Astrocyte of the cerebellum (primary cell): ENCODE data around the gene PPP3CB.

ENCODE experiments used
- DNase-seq: peaks from one replicate; pipeline ENCODE4 v3.0.0-alpha.2; 2011; ENCODE audit warnings: low read depth
- H3K4me3 ChIP-seq: 2 replicates; pipeline ENCODE4 v1.5.1; 2011; ENCODE audit warnings: mild to moderate bottlenecking, low read depth, low read length, moderate library complexity
- in situ Hi-C: cut with HindIII; loops from 2 replicates; pipeline ENCODE4 v1.10.0; 2017; ENCODE audit warnings: low sequenced_read_pairs
- TF ChIP-seq, protein P1 (sequence below): IDR thresholded peaks from 2 replicates; pipeline ENCODE4 v1.5.1; 2012; ENCODE audit warnings: low read length, low read depth, moderate library complexity, mild to moderate bottlenecking; ENCODE audit errors: missing control alignments

Gene PPP3CB

DNA sequence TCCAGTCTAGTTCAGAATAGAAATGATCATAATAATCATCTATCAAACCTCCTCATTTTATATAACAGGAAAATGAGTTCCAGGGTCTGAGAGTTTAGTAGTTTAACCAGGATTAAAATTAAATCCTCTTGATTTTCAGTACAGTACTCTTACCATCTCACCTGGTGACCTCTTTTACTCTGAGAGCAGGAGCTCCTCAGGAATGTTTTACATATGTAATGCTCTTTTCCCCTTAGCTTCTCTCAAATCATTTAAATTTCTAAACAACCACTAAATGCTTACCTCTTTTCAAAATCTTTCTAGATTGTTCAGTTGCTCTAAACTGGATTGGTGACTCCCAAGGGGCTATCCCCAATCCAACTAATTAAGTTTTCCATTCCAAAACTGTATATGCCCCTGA, 10.2 kb upstream of the PPP3CB start:
- TF ChIP-seq, protein P1, sequence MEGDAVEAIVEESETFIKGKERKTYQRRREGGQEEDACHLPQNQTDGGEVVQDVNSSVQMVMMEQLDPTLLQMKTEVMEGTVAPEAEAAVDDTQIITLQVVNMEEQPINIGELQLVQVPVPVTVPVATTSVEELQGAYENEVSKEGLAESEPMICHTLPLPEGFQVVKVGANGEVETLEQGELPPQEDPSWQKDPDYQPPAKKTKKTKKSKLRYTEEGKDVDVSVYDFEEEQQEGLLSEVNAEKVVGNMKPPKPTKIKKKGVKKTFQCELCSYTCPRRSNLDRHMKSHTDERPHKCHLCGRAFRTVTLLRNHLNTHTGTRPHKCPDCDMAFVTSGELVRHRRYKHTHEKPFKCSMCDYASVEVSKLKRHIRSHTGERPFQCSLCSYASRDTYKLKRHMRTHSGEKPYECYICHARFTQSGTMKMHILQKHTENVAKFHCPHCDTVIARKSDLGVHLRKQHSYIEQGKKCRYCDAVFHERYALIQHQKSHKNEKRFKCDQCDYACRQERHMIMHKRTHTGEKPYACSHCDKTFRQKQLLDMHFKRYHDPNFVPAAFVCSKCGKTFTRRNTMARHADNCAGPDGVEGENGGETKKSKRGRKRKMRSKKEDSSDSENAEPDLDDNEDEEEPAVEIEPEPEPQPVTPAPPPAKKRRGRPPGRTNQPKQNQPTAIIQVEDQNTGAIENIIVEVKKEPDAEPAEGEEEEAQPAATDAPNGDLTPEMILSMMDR: no peak
- in situ Hi-C loops: no loop called here
- DNase-seq: no peak
- no peak overlapping the region for H3K4me3 ChIP-seq

DNA sequence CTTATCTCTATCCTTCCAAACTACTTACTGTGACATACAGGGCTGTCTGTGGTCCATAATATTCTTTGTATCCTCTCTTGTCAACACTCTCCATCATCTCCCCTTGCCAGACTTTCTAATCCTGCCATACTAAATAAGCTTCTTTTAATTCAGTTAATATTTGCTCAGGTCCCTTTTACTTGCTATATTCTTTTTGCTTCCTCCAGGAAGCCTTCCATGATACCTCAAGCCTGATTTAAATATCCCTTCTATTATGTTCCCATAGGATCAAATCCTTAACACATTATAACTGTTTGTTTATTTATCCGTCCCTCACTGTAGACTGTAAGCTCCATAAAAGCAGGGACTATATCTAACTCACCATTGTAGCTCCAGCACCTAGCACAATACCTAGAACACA, 7.2 kb upstream of the PPP3CB start:
- H3K4me3 ChIP-seq: no peak overlapping the region
- in situ Hi-C loops: no loop called here
- DNase-seq: no peak
- TF ChIP-seq, protein P1: no peak

DNA sequence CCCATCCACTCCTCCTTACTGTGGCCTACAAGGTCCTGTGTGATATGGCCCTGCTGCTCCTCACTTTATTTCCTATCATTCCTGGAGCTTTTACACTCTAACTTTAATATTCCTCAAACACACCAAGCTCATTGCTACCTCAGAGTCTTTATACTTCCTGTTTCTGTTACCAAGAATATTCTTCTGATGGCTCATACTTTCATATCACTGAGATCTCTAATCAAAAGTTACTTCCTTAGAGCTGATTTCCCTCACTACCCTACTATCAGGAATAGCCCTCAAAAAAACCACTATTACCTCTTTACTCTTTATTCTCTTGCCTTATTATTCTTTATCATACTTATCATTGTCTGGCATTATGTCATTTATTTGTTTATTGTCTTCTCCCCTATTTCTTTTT, 5.8 kb upstream of the PPP3CB start:
- no peak for DNase-seq
- TF ChIP-seq, protein P1: no peak
- in situ Hi-C loops: no loop called here
- no peak overlapping the region for H3K4me3 ChIP-seq

DNA sequence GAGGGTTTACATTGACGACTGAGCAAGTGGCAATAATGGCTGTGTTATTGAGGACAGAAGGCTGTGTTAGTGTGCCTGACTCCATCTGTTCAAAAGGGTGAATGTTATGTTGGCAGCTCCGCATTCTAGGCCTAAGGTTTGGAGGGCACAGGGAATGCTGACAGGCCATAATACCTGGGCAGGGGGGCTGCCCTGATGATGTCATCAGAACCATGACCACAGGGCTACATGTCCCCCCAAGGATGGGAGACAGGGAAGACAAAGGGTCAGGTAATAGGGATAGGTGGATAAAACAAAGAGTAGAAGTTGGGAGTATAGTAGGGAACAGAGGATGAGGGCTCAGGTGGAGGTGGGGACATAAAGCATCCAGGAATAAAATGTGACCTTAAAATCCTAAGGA, 1.8 kb upstream of the PPP3CB start:
- H3K4me3 ChIP-seq: no peak overlapping the region
- no peak for DNase-seq
- TF ChIP-seq, protein P1: no peak
- in situ Hi-C loops: no loop called here

DNA sequence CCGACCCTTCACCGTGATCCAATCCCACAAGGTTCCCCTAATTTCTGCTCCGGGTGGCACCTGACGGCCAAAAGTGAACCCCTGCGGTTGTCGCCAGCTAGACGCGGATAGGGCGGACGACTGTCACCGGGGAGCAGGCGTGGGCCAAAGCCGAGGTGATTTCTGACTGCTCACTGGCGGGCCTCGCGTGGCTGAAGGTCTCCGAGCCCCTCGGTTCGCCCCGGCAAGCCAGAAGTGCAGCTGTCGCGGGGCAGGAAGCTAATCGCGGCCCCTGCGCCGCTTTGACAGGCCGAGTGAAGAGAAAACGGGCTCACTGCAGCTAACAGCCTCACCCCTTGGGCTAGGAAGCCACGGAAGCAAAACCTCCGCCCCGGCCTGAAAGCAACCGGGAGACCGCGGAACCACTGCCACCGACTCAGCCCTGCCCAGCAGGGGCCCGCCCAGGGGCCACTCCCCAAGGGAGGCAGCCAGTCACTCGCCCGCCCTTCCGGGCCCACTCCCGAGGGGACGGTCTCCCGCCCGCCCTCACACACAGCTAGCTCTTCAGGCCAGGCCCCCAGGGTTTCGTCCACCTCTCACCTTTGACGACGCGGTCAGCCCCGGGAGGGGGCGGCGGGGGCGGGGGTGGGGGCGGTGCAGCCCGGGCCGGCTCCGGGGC, 469 bp downstream of the PPP3CB start:
- in situ Hi-C loops: no loop called here
- peak; percentile 24 for DNase-seq
- H3K4me3 ChIP-seq: peak overlapping the region; percentile 74
- TF ChIP-seq, protein P1: no peak

DNA sequence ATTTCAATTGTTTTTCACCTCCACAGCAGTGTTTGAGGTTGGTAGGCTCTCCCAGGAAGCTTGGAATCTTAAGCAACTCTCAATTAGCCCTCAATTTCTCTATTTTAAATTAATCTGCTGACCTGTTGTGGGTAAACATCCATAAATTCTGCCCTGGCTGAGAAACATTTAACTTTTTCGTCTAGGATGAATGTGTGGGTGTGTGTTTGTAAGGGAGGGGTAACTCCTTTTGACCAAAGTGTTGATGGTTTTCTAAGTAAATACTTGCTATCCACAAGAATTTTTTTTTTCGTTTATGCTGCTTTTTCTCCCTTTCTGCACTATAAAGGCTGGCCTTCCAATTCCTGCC, 973 bp downstream of the PPP3CB start:
- H3K4me3 ChIP-seq: peak overlapping the region; percentile 74
- in situ Hi-C loops: no loop called here
- no peak for DNase-seq
- TF ChIP-seq, protein P1: no peak
